Inflammatory macrophage treated with lipopolysaccharide for 4 hours (primary cell): ENCODE measurements around the gene MYOM3.

ENCODE experiments used
- DNase-seq: peaks from one replicate; pipeline ENCODE4 v3.0.0-alpha.2; 2020

Gene MYOM3

GRCh38 chr1:24095140-24095859, 16.6 kb downstream of the MYOM3 start:
- DNase-seq, result no peak

GRCh38 chr1:24094554-24094953, 17.4 kb downstream of the MYOM3 start:
- DNase-seq, result no peak

- DNase-seq, result no peak
These were observed 18.2 kb downstream of the MYOM3 start for GRCh38 chr1:24093732-24094131.

GRCh38 chr1:24092979-24093378, 19.0 kb downstream of the MYOM3 start:
- DNase-seq, result no peak

GRCh38 chr1:24091971-24092482, 19.9 kb downstream of the MYOM3 start:
- DNase-seq, result no peak

GRCh38 chr1:24090736-24091135, 21.2 kb downstream of the MYOM3 start:
- no peak for DNase-seq

- no peak for DNase-seq
These were observed 22.0 kb downstream of the MYOM3 start for GRCh38 chr1:24089743-24090555.

GRCh38 chr1:24089027-24089742, 22.8 kb downstream of the MYOM3 start:
- DNase-seq, result no peak

GRCh38 chr1:24086466-24086865, 25.5 kb downstream of the MYOM3 start:
- no peak for DNase-seq

- DNase-seq, result no peak
These were observed 26.4 kb downstream of the MYOM3 start for GRCh38 chr1:24085546-24085945.

GRCh38 chr1:24085007-24085406, 26.9 kb downstream of the MYOM3 start:
- DNase-seq, result no peak

- DNase-seq, result no peak
These were observed 27.9 kb downstream of the MYOM3 start for GRCh38 chr1:24084050-24084449.

- DNase-seq, result no peak
These were observed 29.6 kb downstream of the MYOM3 start for GRCh38 chr1:24082372-24082771.

GRCh38 chr1:24081190-24081589, 30.7 kb downstream of the MYOM3 start:
- no peak for DNase-seq

- no peak for DNase-seq
These were observed 31.8 kb downstream of the MYOM3 start for GRCh38 chr1:24080131-24080530.

- no peak for DNase-seq
These were observed 34.5 kb downstream of the MYOM3 start for GRCh38 chr1:24077278-24077978.

- DNase-seq, result no peak
These were observed 36.0 kb downstream of the MYOM3 start for GRCh38 chr1:24075946-24076345.

- no peak for DNase-seq
These were observed 36.4 kb downstream of the MYOM3 start for GRCh38 chr1:24075590-24075854.

GRCh38 chr1:24074817-24075589, 36.9 kb downstream of the MYOM3 start:
- DNase-seq, result no peak

GRCh38 chr1:24074196-24074595, 37.7 kb downstream of the MYOM3 start:
- no peak for DNase-seq

- no peak for DNase-seq
These were observed 40.0 kb downstream of the MYOM3 start for GRCh38 chr1:24071941-24072340.

GRCh38 chr1:24070821-24071393, 41.0 kb downstream of the MYOM3 start:
- DNase-seq, result peak; percentile 73
